Thyroid gland (tissue), 4 donors: ENCODE results near the gene PRKRIP1. TPM values are rescaled to one million over a fixed set of nuclear protein-coding genes. Genes with fewer than 3 reads are reported as not detected.
A peak's percentile ranks its signal among the peaks of the same experiment; 100 is the strongest.

Experiments used
- DNase-seq, 2 donors: peaks; one replicate each; pipeline ENCODE4 v3.0.0-alpha.2; 2019
- H3K27ac ChIP-seq, 3 donors: fragments of 200-600 bp; sonication (generic); 1 replicate in 2 of 3; 2 replicates in 1 of 3; pipeline ENCODE4 v1.5.1; 2016 to 2019; ENCODE audit warnings: mild to moderate bottlenecking in 1 of 3, moderate library complexity in 1 of 3
- H3K27me3 ChIP-seq: fragments of 200-600 bp; sonication (generic); one replicate; pipeline ENCODE4 v1.5.1; 2019
- H3K36me3 ChIP-seq, 2 donors: fragments of 200-600 bp; sonication (generic); one replicate each; pipeline ENCODE4 v1.5.1; 2016 to 2019
- H3K4me1 ChIP-seq, 2 donors: fragments of 200-600 bp; sonication (generic); one replicate each; pipeline ENCODE4 v1.5.1; 2017 to 2019
- H3K4me3 ChIP-seq, 3 donors: fragments of 200-600 bp; sonication (generic); replicated peaks in 1 of 3; 1 replicate in 2 of 3; 2 replicates in 1 of 3; pipeline ENCODE4 v1.5.1; 2016; ENCODE audit warnings: mild to moderate bottlenecking in 1 of 3
- H3K9me3 ChIP-seq: fragments of 200-600 bp; sonication (generic); one replicate; pipeline ENCODE4 v1.5.1; 2017
- POLR2A ChIP-seq, 2 donors: fragments of 450-650 bp; IDR thresholded peaks; one replicate each; pipeline ENCODE4 v1.6.1; 2017; ENCODE audit warnings: antibody characterized with exemption in 2 of 2, mild to moderate bottlenecking in 2 of 2, moderate library complexity in 1 of 2
- WGBS, 2 donors: methylation state at CpG; one replicate each; pipeline ENCODE4 v1.1.5; 2017; 5-methylcytosine and 5-hydroxymethylcytosine counted together
- intact Hi-C: fragments of 100-400 bp; cut with DNase I; formaldehyde crosslinking; loops from one replicate; pipeline ENCODE4 v1.15.1; 2023
- total RNA-seq, 4 donors: library from RNA; depleted of rRNA; stranded (reverse); fragments of >200 nt; gene quantifications; one replicate each; pipeline ENCODE4 v1.2.3, GENCODE V29; 2016
- TF ChIP-seq, protein P1 (sequence below), 6 experiments: fragments of 200-600 bp in 3 of 6; fragments of 450-650 bp in 3 of 6; sonication (generic) in 3 of 6; IDR thresholded peaks; one replicate each; pipeline ENCODE4 v1.5.1; 2016 to 2019; ENCODE audit warnings: antibody characterized with exemption in 6 of 6, mild to moderate bottlenecking in 2 of 6, inconsistent platforms in 1 of 6, moderate library complexity in 1 of 6

Gene PRKRIP1
- total RNA-seq, 4 donors from 2014 or later, result 31.8 to 43.7 (median 37.7) TPM

DNA sequence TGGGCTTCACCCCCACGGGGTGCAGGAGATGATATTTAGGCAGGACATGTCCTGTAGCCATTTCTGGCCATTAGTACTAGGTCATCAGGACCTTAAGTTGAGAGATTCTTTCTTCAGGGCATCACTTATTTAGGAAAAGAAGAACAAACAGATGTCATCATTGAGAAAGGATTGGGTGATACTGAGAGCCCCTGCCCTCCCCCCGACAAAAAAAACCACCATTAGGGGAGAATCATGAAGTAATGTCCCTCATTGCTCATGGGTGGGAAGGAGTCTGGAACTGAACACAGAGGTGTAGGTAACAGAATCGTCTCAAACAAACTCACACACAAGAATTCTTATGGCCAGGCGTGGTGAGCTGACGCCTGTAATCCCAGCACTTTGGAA is 30.8 kb downstream of the PRKRIP1 start:
- intact Hi-C loops, result no loop called here
- peaks cover 18 to 19% of the 10 kb centered on the region in 2 donors for H3K4me1 ChIP-seq
- WGBS, 2 donors, result 85 to 90% methylated on average over 5 of the region's 5 CpGs
- no peak for DNase-seq
- H3K27me3 ChIP-seq, result no peaks in the 10 kb centered on the region
- TF ChIP-seq POLR2A (IDR thresholded peaks at IDR 0.05), result no peak
- TF ChIP-seq, protein P1, sequence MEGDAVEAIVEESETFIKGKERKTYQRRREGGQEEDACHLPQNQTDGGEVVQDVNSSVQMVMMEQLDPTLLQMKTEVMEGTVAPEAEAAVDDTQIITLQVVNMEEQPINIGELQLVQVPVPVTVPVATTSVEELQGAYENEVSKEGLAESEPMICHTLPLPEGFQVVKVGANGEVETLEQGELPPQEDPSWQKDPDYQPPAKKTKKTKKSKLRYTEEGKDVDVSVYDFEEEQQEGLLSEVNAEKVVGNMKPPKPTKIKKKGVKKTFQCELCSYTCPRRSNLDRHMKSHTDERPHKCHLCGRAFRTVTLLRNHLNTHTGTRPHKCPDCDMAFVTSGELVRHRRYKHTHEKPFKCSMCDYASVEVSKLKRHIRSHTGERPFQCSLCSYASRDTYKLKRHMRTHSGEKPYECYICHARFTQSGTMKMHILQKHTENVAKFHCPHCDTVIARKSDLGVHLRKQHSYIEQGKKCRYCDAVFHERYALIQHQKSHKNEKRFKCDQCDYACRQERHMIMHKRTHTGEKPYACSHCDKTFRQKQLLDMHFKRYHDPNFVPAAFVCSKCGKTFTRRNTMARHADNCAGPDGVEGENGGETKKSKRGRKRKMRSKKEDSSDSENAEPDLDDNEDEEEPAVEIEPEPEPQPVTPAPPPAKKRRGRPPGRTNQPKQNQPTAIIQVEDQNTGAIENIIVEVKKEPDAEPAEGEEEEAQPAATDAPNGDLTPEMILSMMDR (IDR thresholded peaks at IDR 0.05), result no peak
- H3K27ac ChIP-seq, result no peak overlapping the region
- no peak overlapping the region for H3K4me3 ChIP-seq
- no peaks in the 10 kb centered on the region for H3K9me3 ChIP-seq
- peaks cover 21 to 23% of the 10 kb centered on the region in 2 donors for H3K36me3 ChIP-seq

DNA sequence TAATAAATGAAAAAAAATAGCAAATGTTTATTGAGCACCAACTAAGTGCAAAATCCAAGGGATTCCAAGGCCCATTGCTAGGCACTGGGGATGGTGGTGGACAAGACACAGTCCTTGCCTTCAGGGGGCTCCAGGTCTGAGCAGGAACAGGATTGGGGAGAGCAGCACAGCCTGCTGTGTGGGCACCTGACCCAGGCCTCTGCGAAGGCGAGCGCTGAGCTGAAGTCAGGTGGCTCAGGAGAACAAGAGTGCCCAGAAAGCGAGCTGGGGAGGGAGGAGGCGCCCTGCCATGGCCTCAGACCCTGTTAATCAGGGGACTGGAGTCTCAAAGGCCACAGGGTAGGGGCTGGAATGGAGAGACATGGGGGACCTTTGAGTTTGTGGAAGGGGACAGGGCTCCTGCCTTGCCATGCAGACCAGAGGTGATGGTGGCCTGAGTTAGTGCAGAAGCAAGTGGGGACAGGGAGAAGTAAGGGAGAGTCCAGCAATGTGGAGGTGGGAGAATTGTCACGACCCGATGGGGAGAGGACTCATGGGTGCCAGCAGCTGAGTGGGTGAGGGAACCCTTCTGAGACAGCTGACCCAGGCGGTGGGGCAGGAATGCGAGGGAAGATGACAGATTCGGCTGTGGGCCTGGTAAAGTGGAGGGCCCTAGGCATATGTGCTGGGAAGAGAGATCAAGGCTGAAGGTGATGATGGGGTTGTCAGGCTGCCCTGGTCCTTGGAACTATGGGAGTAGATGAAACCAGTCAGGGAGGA is 33.2 kb downstream of the PRKRIP1 start:
- Histone ChIP-seq H3K27me3 (no peaks in the 10 kb centered on the region), H3K4me3 (no peak overlapping the region), H3K27ac (peak overlapping the region in 2 of 3 donors; percentile 22 to 98), H3K4me1 (peaks cover 26 to 28% of the 10 kb centered on the region in 2 donors), H3K9me3 (no peaks in the 10 kb centered on the region), H3K36me3 (peaks cover 21 to 23% of the 10 kb centered on the region in 2 donors)
- DNase-seq, result no peak
- intact Hi-C loops, result no loop called here
- TF ChIP-seq, protein P1 (IDR thresholded peaks at IDR 0.05), result no peak
- no peak for TF ChIP-seq POLR2A (IDR thresholded peaks at IDR 0.05)
- 92 to 93% methylated on average over 10 of the region's 10 CpGs for WGBS, 2 donors

DNA sequence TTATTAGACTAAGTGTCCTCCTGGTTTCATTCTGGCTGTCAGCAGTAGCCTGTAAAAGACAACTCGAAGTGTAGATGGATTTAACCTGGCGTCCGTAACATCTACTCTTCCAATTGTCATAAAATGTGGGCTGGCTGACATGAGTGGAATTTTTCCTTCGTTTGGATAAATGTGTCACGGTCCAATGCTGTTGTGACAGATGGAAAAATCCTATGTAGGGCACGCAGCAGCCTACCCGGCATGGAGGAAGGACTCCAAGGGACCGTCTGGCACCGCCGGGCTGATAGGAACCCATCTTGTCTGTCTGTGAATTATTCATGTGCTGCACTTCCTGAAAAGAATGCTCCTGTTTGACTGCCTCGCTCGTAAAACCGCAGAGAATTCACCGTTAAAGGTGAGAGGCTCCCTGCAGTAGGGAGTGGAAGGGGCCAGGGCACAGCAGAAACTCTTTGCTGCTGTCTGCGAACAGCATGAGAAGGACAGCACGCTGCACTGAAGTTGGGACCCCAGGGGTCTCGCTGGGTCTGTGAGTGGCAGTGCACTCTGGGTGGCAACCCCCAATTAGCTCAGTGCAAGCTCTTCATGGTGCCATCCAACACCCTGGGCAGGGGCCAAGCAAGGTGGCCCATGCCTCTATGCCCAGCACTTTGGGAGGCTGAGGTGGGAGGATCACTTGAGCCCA is 35.6 kb downstream of the PRKRIP1 start:
- Histone ChIP-seq H3K4me1 (peaks cover 32 to 33% of the 10 kb centered on the region in 2 donors), H3K27me3 (no peaks in the 10 kb centered on the region), H3K9me3 (no peaks in the 10 kb centered on the region), H3K27ac (peak overlapping the region; percentile 80 to 98 (median 95)), H3K4me3 (no peak overlapping the region), H3K36me3 (peaks cover 0 to 5% of the 10 kb centered on the region in 2 donors)
- DNase-seq, result peak; percentile 47 to 63
- TF ChIP-seq, protein P1 (IDR thresholded peaks at IDR 0.05), result no peak
- TF ChIP-seq POLR2A (IDR thresholded peaks at IDR 0.05), result peak in 1 of 2 donors; percentile 38
- intact Hi-C loops, result no loop called here
- WGBS, 2 donors, result 22 to 35% methylated on average over 14 to 17 of the region's 17 CpGs

DNA sequence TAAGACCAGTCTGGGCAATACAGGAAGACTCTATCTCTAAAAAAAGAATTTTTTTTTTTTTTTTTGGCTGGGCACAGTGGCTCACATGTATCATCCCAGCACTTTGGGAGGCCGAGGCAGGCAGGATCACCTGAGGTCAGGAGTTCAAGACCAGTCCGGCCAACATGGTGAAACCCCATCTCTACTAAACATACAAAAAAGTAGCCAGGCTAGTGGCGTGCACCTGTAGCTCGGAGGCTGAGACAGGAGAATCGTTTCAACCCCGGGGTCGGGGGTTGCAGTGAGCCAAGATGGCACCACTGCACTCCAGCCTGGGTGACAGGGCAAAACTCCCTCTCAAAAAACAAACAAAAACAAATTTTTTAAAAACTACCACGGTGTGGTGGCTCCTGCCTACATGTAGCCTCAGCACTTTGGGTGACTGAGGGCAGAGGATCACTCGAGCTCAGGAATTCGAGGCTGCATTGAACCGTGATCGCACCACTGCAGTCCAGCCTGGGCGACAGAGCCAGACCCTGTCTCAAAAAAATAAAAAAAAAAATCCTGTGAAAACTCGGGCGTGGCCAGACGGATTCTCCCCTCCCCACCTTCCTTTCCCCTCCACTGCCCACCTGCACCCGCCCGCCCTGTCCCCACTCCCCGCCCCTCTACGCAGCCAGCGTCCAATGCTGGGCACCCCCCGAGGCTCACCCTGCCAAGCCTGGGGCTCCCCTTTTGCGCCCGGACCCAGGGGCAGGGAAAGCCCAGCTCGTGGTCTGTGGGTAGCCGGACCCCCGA is 36.5 kb downstream of the PRKRIP1 start:
- 28 to 30% methylated on average over 17 of the region's 27 CpGs for WGBS, 2 donors
- TF ChIP-seq, protein P1 (IDR thresholded peaks at IDR 0.05), result no peak
- peak in 1 of 2 donors; percentile 35 for TF ChIP-seq POLR2A (IDR thresholded peaks at IDR 0.05)
- Histone ChIP-seq H3K4me3 (peak overlapping the region; percentile 39 to 60 (median 48)), H3K27ac (peak overlapping the region; percentile 95 to 98 (median 97)), H3K36me3 (no peaks in the 10 kb centered on the region), H3K9me3 (no peaks in the 10 kb centered on the region), H3K4me1 (peaks cover 32 to 33% of the 10 kb centered on the region in 2 donors), H3K27me3 (no peaks in the 10 kb centered on the region)
- DNase-seq, result peak; percentile 81 to 82
- intact Hi-C loops, result no loop called here
